ENCODE results near the gene TMEM255B. TPM values are rescaled to one million over a fixed set of nuclear protein-coding genes. Genes with fewer than 3 reads are reported as not detected.

Gene TMEM255B
- total and polyA plus RNA-seq, 9 of the 15 experiments (the other 6 are each of a cell fraction or from before 2014, with no cell fraction given) = 0.01 to 0.75 (median 0.23) TPM

DNA sequence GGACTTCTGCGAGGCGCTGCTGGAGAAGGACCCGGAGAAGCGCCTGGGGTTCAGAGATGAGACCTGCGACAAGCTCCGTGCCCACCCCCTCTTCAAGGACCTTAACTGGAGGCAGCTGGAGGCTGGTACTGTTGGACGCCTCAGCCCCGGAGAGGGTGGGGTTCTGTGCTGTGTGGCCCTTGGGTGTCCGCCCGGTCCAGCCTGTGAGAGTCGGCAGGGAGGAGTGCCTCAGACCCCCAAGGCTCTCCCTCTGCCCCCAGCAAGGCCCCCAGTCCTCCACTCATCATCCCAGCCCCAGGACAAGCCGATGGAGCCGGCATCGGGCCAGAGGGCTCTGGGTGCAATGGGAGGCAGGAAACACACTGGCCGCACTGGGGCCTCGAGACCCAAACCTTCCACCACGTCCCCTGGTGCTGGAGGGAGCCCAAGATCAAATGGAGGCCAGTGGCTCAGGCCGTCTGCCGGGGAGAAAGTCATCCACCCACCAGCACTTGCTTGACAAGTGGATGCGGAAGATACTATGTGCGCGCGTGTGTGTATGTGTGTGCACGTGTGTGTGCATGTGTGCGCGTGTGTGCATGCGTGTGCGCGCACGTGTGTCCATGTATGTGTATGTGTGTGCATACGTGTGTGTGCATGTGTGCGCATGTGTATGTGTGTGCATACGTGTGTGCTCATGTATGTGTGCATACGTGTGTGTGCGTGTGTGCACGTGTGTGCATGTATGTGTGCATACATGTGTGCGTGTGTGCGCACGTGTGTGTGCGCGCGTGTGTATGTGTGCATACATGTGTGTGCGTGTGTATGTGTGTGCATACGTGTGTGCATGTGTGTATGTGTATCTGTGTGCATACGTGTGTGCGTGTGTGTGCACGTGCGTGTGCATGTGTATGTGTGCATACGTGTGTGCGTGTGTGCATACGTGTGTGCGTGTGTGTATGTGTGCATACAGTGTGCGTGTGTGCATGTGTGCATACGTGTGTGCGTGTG is 25.8 kb upstream of the TMEM255B start (continued):
- TF ChIP-seq MECOM (CRISPR knock-in tag; IDR thresholded peaks at IDR 0.05) = no peak

DNA sequence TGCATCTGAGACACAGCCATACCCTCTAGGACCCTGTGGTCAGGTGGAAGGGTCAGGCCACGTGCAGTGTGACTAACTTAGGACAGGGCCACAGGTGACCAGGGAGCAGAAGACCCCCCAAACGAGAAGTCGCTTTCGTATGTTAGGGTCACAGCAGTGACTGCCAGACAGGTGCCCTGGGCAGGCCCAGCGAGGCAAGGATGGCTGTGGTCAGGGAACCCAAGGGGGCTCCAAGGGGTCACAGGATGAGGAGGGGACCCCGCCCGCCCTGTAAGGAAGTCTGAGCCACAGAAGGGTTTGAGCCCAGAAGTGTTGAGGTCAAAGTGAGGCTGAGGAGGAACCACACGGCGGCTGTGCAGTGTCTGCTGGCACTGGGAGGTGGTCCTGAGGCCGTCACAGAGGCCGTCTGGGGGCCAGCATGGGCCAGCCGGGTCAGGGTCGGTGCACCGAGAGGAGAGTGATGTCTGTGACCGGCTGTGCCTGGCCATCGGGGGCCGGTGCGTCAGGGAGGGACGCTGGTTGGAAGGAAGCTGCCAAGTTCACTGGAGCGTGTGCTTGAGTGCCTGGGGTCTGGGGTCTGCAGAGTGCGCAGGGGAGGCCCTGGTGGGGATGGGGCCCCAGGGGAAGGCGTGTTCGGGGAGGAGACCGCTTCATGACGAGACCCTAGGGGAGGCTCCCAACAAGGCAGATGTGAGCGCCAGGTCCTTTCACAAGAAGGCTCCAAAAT is 24.8 kb upstream of the TMEM255B start:
- BruUV-seq (replicated peaks) = no TSS peak
- 54% methylated on average over 13 of the region's 26 CpGs for WGBS (ENCODE audit: insufficient coverage, low coverage, missing lambda C conversion rate)

More for the DNA sequence above, 24.8 kb upstream of the TMEM255B start:
- H3K27me3 ChIP-seq (ENCODE audit: control insufficient read depth in 2 of 2, insufficient read depth in 2 of 2, low read length in 2 of 2) = peaks cover 14 to 55% of the 10 kb centered on the region in 2 experiments; a peak in 4 of 5 replicates
- H3K79me2 ChIP-seq (ENCODE audit: control insufficient read depth, insufficient read depth, low read length) = no peaks in the 10 kb centered on the region
- no peak overlapping the region for H3K27ac ChIP-seq (ENCODE audit: extremely low read depth, low read depth, low read length)
- peaks cover 0 to 8% of the 10 kb centered on the region in 2 experiments; a peak in 2 of 5 replicates for H3K4me1 ChIP-seq (replicated peaks in 1 of 2; ENCODE audit: control insufficient read depth in 2 of 2, insufficient read depth in 2 of 2, low read length in 2 of 2)
- ATAC-seq (no peak), FAIRE-seq (no peak), DNase-seq (ENCODE audit: extremely low read depth in 1 of 4, low spot score in 3 of 4) (no peak)
- H3K9me1 ChIP-seq (ENCODE audit: control insufficient read depth, insufficient read depth, low read length) = peaks cover 3% of the 10 kb centered on the region
- H2AFZ ChIP-seq (ENCODE audit: low read depth, low read length) = no peak overlapping the region
- H3K4me2 ChIP-seq (ENCODE audit: insufficient read depth, low read length) = no peak overlapping the region
- H4K20me1 ChIP-seq (replicated peaks; ENCODE audit: control insufficient read depth, insufficient read depth, low read length) = no peaks in the 10 kb centered on the region
- ChIA-PET POLR2A (no interaction called here), CTCF (ENCODE audit: low intra/inter-chr PET ratio) (no interaction called here)
- no peaks in the 10 kb centered on the region for H3K9me3 ChIP-seq (replicated peaks; ENCODE audit: control insufficient read depth, insufficient read depth, low read depth, low read length)
- H3K4me3 ChIP-seq = no peak overlapping the region
- H3K9ac ChIP-seq (ENCODE audit: insufficient read depth in 1 of 2, low read depth in 2 of 2, low read length in 2 of 2) = no peak overlapping the region
- in situ Hi-C loops (cut with MboI) = loop anchor here (10.0 kb wide), 1 partner anchor 191 kb away; no protein-coding TSS in a partner anchor
- TF ChIP-seq, protein P1, sequence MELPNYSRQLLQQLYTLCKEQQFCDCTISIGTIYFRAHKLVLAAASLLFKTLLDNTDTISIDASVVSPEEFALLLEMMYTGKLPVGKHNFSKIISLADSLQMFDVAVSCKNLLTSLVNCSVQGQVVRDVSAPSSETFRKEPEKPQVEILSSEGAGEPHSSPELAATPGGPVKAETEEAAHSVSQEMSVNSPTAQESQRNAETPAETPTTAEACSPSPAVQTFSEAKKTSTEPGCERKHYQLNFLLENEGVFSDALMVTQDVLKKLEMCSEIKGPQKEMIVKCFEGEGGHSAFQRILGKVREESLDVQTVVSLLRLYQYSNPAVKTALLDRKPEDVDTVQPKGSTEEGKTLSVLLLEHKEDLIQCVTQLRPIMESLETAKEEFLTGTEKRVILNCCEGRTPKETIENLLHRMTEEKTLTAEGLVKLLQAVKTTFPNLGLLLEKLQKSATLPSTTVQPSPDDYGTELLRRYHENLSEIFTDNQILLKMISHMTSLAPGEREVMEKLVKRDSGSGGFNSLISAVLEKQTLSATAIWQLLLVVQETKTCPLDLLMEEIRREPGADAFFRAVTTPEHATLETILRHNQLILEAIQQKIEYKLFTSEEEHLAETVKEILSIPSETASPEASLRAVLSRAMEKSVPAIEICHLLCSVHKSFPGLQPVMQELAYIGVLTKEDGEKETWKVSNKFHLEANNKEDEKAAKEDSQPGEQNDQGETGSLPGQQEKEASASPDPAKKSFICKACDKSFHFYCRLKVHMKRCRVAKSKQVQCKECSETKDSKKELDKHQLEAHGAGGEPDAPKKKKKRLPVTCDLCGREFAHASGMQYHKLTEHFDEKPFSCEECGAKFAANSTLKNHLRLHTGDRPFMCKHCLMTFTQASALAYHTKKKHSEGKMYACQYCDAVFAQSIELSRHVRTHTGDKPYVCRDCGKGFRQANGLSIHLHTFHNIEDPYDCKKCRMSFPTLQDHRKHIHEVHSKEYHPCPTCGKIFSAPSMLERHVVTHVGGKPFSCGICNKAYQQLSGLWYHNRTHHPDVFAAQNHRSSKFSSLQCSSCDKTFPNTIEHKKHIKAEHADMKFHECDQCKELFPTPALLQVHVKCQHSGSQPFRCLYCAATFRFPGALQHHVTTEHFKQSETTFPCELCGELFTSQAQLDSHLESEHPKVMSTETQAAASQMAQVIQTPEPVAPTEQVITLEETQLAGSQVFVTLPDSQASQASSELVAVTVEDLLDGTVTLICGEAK (IDR thresholded peaks at IDR 0.05) = no peak
- TF ChIP-seq, protein P1 (CRISPR knock-in tag; IDR thresholded peaks at IDR 0.05) = no peak
- no peak for TF ChIP-seq KAT2B (IDR thresholded peaks at IDR 0.05; ENCODE audit: low read depth, low read length)
- TF ChIP-seq MYBL2 (IDR thresholded peaks at IDR 0.05; ENCODE audit: low read depth) = no peak
- TF ChIP-seq MYBL2 (CRISPR knock-in tag; IDR thresholded peaks at IDR 0.05; ENCODE audit: borderline replicate concordance) = no peak
- no peak for TF ChIP-seq ZNF133 (CRISPR knock-in tag; IDR thresholded peaks at IDR 0.05)
- TF ChIP-seq THAP7 (CRISPR knock-in tag; IDR thresholded peaks at IDR 0.05) = no peak
- TF ChIP-seq PHB2 (IDR thresholded peaks at IDR 0.05; ENCODE audit: low read depth) = no peak
- H3K36me3 ChIP-seq (ENCODE audit: control insufficient read depth, insufficient read depth, low read length) = no peaks in the 10 kb centered on the region
- intact Hi-C loops (cut with micrococcal nuclease) = no loop called here
